B cell (primary cell): ENCODE results near the gene CDH18. TPM values are rescaled to one million over a fixed set of nuclear protein-coding genes. Genes with fewer than 3 reads are reported as not detected.

Experiments used
- ATAC-seq: fragments of 200-7000 bp; cut with Tn5 transposase; one replicate; pipeline ENCODE4 v1.10.0; 2021; ENCODE audit warnings: low read depth, mild to moderate bottlenecking, moderate number of reproducible peaks, moderate library complexity
- CTCF ChIA-PET: fragments of 350-600 bp; sonication (Branson Sonifier 250); formaldehyde crosslinking; loops from one replicate; lab custom pipeline; 2021; ENCODE audit warnings: antibody characterized with exemption, inconsistent platforms; lab: Charles Lee
- POLR2A ChIA-PET: fragments of 350-600 bp; sonication (Branson Sonifier 250); formaldehyde crosslinking; loops from one replicate; lab custom pipeline; 2021; ENCODE audit warnings: antibody characterized with exemption; lab: Charles Lee
- DNase-seq: peaks from one replicate; pipeline ENCODE4 v3.0.0; 2013
- H2AFZ ChIP-seq: 2 replicates; pipeline ENCODE4 v1.6.1; 2012; ENCODE audit warnings: mild to moderate bottlenecking, low read depth, low read length; ENCODE audit not compliant: insufficient read depth, poor library complexity, severe bottlenecking
- H3K27ac ChIP-seq, 2 donors: 1 replicate in 1 of 2; 2 replicates in 1 of 2; pipeline ENCODE4 v1.5.1; 2012 to 2013; ENCODE audit warnings: low read length in 2 of 2, mild to moderate bottlenecking in 2 of 2, moderate library complexity in 1 of 2
- H3K27me3 ChIP-seq, 4 experiments: fragments of 200-600 bp in 1 of 4; sonication (generic) in 1 of 4; replicated peaks in 1 of 4; 1 replicate in 2 of 4; 2 replicates in 2 of 4; pipeline versions ENCODE4 v1.6.1 to v1.7.0; 2013 to 2016; ENCODE audit warnings: low read length in 3 of 4, mild to moderate bottlenecking in 2 of 4, mixed read lengths in 1 of 4, moderate library complexity in 1 of 4; ENCODE audit not compliant: insufficient read depth in 4 of 4, control insufficient read depth in 3 of 4; ENCODE audit errors: control extremely low read depth in 1 of 4
- H3K36me3 ChIP-seq, 2 experiments: replicated peaks in 1 of 2; 1 replicate in 1 of 2; 2 replicates in 1 of 2; pipeline versions ENCODE4 v1.6.1 to v1.7.1; 2013; ENCODE audit warnings: low read length in 1 of 2; ENCODE audit not compliant: insufficient read depth in 2 of 2, control insufficient read depth in 1 of 2; ENCODE audit errors: control extremely low read depth in 1 of 2, extremely low read depth in 1 of 2
- H3K4me1 ChIP-seq, 2 donors: fragments of 200-600 bp in 1 of 2; sonication (generic) in 1 of 2; 1 replicate in 1 of 2; 2 replicates in 1 of 2; pipeline versions ENCODE4 v1.5.1 to v1.6.1; 2013 to 2017; ENCODE audit warnings: low read length in 2 of 2; ENCODE audit not compliant: control insufficient read depth in 2 of 2, insufficient read depth in 2 of 2
- H3K4me2 ChIP-seq: replicated peaks from 2 replicates; pipeline ENCODE3; 2012; ENCODE audit warnings: mild to moderate bottlenecking, low read depth, low read length; ENCODE audit not compliant: poor library complexity, severe bottlenecking
- H3K4me3 ChIP-seq, 5 experiments: fragments of 200-600 bp in 1 of 5; sonication (generic) in 1 of 5; 1 replicate in 3 of 5; 2 replicates in 2 of 5; pipeline versions ENCODE4 v1.5.1 to v1.7.0; 2011 to 2016; ENCODE audit warnings: low read length in 4 of 5, mild to moderate bottlenecking in 4 of 5, low read depth in 2 of 5, control low read depth in 1 of 5, moderate library complexity in 1 of 5; ENCODE audit not compliant: insufficient read depth in 1 of 5; ENCODE audit errors: control extremely low read depth in 1 of 5, extremely low read depth in 1 of 5
- H3K79me2 ChIP-seq: fragments of 200-600 bp; sonication (generic); one replicate; pipeline ENCODE4 v1.6.0; 2016; ENCODE audit warnings: low read length; ENCODE audit not compliant: control insufficient read depth, insufficient read depth
- H3K9ac ChIP-seq: fragments of 200-600 bp; sonication (generic); 2 replicates; pipeline ENCODE4 v1.6.1; 2017; ENCODE audit warnings: mild to moderate bottlenecking, low read length, moderate library complexity
- H3K9me3 ChIP-seq, 3 donors: one replicate each; pipeline versions ENCODE4 v1.6.1 to v1.7.1; 2013; ENCODE audit warnings: low read length in 2 of 3; ENCODE audit not compliant: control insufficient read depth in 2 of 3, insufficient read depth in 1 of 3; ENCODE audit errors: control extremely low read depth in 1 of 3
- H4K20me1 ChIP-seq: 2 replicates; pipeline ENCODE4 v1.6.0; 2012; ENCODE audit warnings: mild to moderate bottlenecking, low read length; ENCODE audit not compliant: insufficient read depth, control insufficient read depth, poor library complexity, severe bottlenecking
- H3K27ac Mint-ChIP-seq: one replicate; pipeline ENCODE4 v1.8.0; 2021; ENCODE audit warnings: mixed read lengths
- H3K27me3 Mint-ChIP-seq: one replicate; pipeline ENCODE4 v1.8.0; 2021; ENCODE audit warnings: mixed read lengths
- H3K4me1 Mint-ChIP-seq: one replicate; pipeline ENCODE4 v1.8.0; 2021; ENCODE audit warnings: mixed read lengths
- H3K4me3 Mint-ChIP-seq: one replicate; pipeline ENCODE4 v1.8.0; 2021; ENCODE audit warnings: mixed read lengths
- H3K9me3 Mint-ChIP-seq: one replicate; pipeline ENCODE4 v1.8.0; 2022; ENCODE audit warnings: mixed read lengths; ENCODE audit not compliant: insufficient read depth
- CTCF ChIP-seq: fragments of 200-600 bp; IDR thresholded peaks from one replicate; pipeline ENCODE4 v1.8.0; 2022; ENCODE audit warnings: antibody characterized with exemption, mild to moderate bottlenecking
- EZH2 ChIP-seq: IDR thresholded peaks from 2 replicates; pipeline ENCODE4 v1.6.1; 2012; ENCODE audit warnings: borderline replicate concordance, low read depth, mild to moderate bottlenecking, moderate library complexity, low read length; ENCODE audit not compliant: insufficient read depth, poor library complexity, severe bottlenecking
- WGBS: methylation state at CpG from one replicate; pipeline ENCODE4 v1.1.5; 2013; ENCODE audit warnings: missing lambda C conversion rate; ENCODE audit not compliant: insufficient coverage; 5-methylcytosine and 5-hydroxymethylcytosine counted together
- intact Hi-C: fragments of 100-400 bp; cut with micrococcal nuclease; formaldehyde crosslinking; loops from one replicate; pipeline ENCODE4 v1.10.0; 2022
- polyA plus RNA-seq: library from polyadenylated mRNA; depleted of rRNA; stranded (reverse); fragments of >200 nt; gene quantifications from 2 replicates; pipeline ENCODE4 v1.2.3, GENCODE V29; 2012
- total RNA-seq, 2 donors: library from RNA; stranded (reverse); fragments of 120-200 nt in 1 of 2; gene quantifications; 1 replicate in 1 of 2; 2 replicates in 1 of 2; pipeline versions ENCODE4 v1.2.3 to v1.2.4, GENCODE V29; 2013 to 2022

CDH18 gene
- total and polyA plus RNA-seq, 2 donors (not counting 1 experiment from before 2014, with no cell fraction given) = not detected

GRCh38 chr5:19546521-19546920 lies 441.5 kb downstream of the CDH18 start:
- Mint-ChIP-seq H3K27ac (no peak overlapping the region), H3K9me3 (no peaks in the 10 kb centered on the region), H3K4me1 (no peaks in the 10 kb centered on the region), H3K4me3 (no peak overlapping the region), H3K27me3 (no peaks in the 10 kb centered on the region)
- H3K27me3 ChIP-seq = no peaks in the 10 kb centered on the region
- ChIA-PET CTCF (no interaction called here), POLR2A (no interaction called here)
- no peak overlapping the region for H3K4me3 ChIP-seq
- H2AFZ ChIP-seq = no peak overlapping the region
- H3K36me3 ChIP-seq = no peaks in the 10 kb centered on the region
- H3K4me1 ChIP-seq = no peaks in the 10 kb centered on the region
- H3K27ac ChIP-seq = no peak overlapping the region
- H4K20me1 ChIP-seq = no peaks in the 10 kb centered on the region
- DNase-seq (no peak), ATAC-seq (no peak)
- no peak overlapping the region for H3K4me2 ChIP-seq
- H3K9ac ChIP-seq = no peak overlapping the region
- H3K79me2 ChIP-seq = no peaks in the 10 kb centered on the region
- no peak for TF ChIP-seq EZH2
- no peak for TF ChIP-seq CTCF
- WGBS = no CpG with 5 or more reads among the region's 1 CpG
- intact Hi-C loops = no loop called here
- no peaks in the 10 kb centered on the region for H3K9me3 ChIP-seq

- Histone ChIP-seq H3K79me2 (no peaks in the 10 kb centered on the region), H3K9ac (no peak overlapping the region), H2AFZ (no peak overlapping the region), H3K4me3 (no peak overlapping the region), H3K4me1 (no peaks in the 10 kb centered on the region), H4K20me1 (no peaks in the 10 kb centered on the region), H3K4me2 (no peak overlapping the region), H3K36me3 (no peaks in the 10 kb centered on the region), H3K9me3 (no peaks in the 10 kb centered on the region), H3K27me3 (no peaks in the 10 kb centered on the region), H3K27ac (no peak overlapping the region)
- CTCF ChIA-PET = no interaction called here
- peaks cover 4% of the 10 kb centered on the region for H3K9me3 Mint-ChIP-seq
- POLR2A ChIA-PET = no interaction called here
- no peak for ATAC-seq
- no peaks in the 10 kb centered on the region for H3K27me3 Mint-ChIP-seq
- TF ChIP-seq CTCF (no peak), EZH2 (no peak)
- intact Hi-C loops = no loop called here
- H3K27ac Mint-ChIP-seq = no peak overlapping the region
- no peak for DNase-seq
- no CpG with 5 or more reads among the region's 2 CpGs for WGBS
- no peaks in the 10 kb centered on the region for H3K4me1 Mint-ChIP-seq
- no peak overlapping the region for H3K4me3 Mint-ChIP-seq
Measured at GRCh38 chr5:19538607-19539006, 449.4 kb downstream of the CDH18 start.
